ENCODE results near the gene ESRRB. TPM values are rescaled to one million over a fixed set of nuclear protein-coding genes. Genes with fewer than 3 reads are reported as not detected.

The ESRRB gene
- total and polyA plus RNA-seq, 11 donors, result 4.1 to 16.9 (median 7.9) TPM

GRCh38 chr14:76488551-76488950 lies 112.6 kb downstream of the ESRRB start:
- ATAC-seq (no peak), DNase-seq (no peak)
- no peaks in the 10 kb centered on the region for H3K4me1 ChIP-seq
- no peaks in the 10 kb centered on the region for H3K9me3 ChIP-seq
- intact Hi-C loops (cut with DNase I), result no loop called here
- no peaks in the 10 kb centered on the region for H3K36me3 ChIP-seq
- no peaks in the 10 kb centered on the region for H3K27me3 ChIP-seq
- no peak for TF ChIP-seq CTCF (IDR thresholded peaks at IDR 0.05)
- no peak for TF ChIP-seq POLR2A (IDR thresholded peaks at IDR 0.05)
- H3K27ac ChIP-seq, result no peak overlapping the region
- WGBS, 4 donors, result 90 to 93% (median 90%) methylated on average over 4 of the region's 4 CpGs
- no peak overlapping the region for H3K4me3 ChIP-seq

- 95 to 97% (median 96%) methylated on average over 3 of the region's 3 CpGs for WGBS, 4 donors
- H3K27me3 ChIP-seq, result no peaks in the 10 kb centered on the region
- no peaks in the 10 kb centered on the region for H3K36me3 ChIP-seq
- no peak overlapping the region for H3K4me3 ChIP-seq
- no peak overlapping the region for H3K27ac ChIP-seq
- intact Hi-C loops (cut with DNase I), result no loop called here
- no peaks in the 10 kb centered on the region for H3K4me1 ChIP-seq
- no peak for ATAC-seq
- DNase-seq, result no peak
- no peaks in the 10 kb centered on the region for H3K9me3 ChIP-seq
- TF ChIP-seq POLR2A (IDR thresholded peaks at IDR 0.05) (no peak), CTCF (IDR thresholded peaks at IDR 0.05) (no peak)
Measured at GRCh38 chr14:76489667-76490066, 113.7 kb downstream of the ESRRB start.

GRCh38 chr14:76490111-76490510 lies 114.2 kb downstream of the ESRRB start:
- Histone ChIP-seq H3K9me3 (no peaks in the 10 kb centered on the region), H3K4me1 (no peaks in the 10 kb centered on the region), H3K27me3 (no peaks in the 10 kb centered on the region), H3K36me3 (no peaks in the 10 kb centered on the region), H3K4me3 (no peak overlapping the region), H3K27ac (no peak overlapping the region)
- ATAC-seq (no peak), DNase-seq (no peak)
- WGBS, 4 donors, result 83 to 95% (median 93%) methylated on average over 2 of the region's 2 CpGs
- TF ChIP-seq CTCF (IDR thresholded peaks at IDR 0.05), result no peak
- TF ChIP-seq POLR2A (IDR thresholded peaks at IDR 0.05), result no peak
- intact Hi-C loops (cut with DNase I), result no loop called here

GRCh38 chr14:76490735-76491134 lies 114.8 kb downstream of the ESRRB start:
- Histone ChIP-seq H3K27ac (no peak overlapping the region), H3K9me3 (no peaks in the 10 kb centered on the region), H3K27me3 (no peaks in the 10 kb centered on the region), H3K4me1 (no peaks in the 10 kb centered on the region), H3K36me3 (no peaks in the 10 kb centered on the region), H3K4me3 (no peak overlapping the region)
- WGBS, 4 donors, result 69 to 75% (median 70%) methylated on average over 2 to 10 of the region's 10 CpGs
- TF ChIP-seq POLR2A (IDR thresholded peaks at IDR 0.05), result no peak
- no peak for TF ChIP-seq CTCF (IDR thresholded peaks at IDR 0.05)
- ATAC-seq (no peak), DNase-seq (no peak)
- intact Hi-C loops (cut with DNase I), result no loop called here

Measured in heart left ventricle (tissue), 16 donors.